ENCODE measurements around the gene SBF2.

DNA sequence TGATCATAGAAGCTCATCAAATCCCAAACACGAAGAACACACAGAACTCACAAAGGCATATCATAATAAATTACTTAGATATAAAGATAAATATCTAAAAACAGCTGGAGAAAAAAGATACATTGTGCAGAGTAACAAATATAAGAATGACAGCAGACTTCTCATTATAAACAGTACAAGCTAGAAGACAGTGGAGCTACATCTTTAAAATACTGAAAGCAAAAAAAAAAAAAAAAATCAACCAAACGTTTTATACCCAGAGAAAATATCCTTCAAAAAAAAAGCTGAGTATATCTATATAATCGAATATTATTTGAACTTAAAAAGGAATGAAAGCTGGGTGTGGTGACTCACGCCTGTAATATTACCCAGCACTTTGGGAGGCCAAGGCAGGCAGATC lies 90.0 kb downstream of the SBF2 start:
- TF ChIP-seq TAF1 (IDR thresholded peaks at IDR 0.05; ENCODE audit: low read depth, low read length), result no peak
- no peak for TF ChIP-seq POLR2AphosphoS5 (IDR thresholded peaks at IDR 0.05; ENCODE audit: low read depth, low read length)
- TF ChIP-seq POLR2A (IDR thresholded peaks at IDR 0.05; ENCODE audit: low read depth, low read length), result no peak
- no peak for TF ChIP-seq SPI1 (IDR thresholded peaks at IDR 0.05; ENCODE audit: low read depth, low read length)
- TF ChIP-seq PAX5 (IDR thresholded peaks at IDR 0.05; ENCODE audit: insufficient read depth, low read length, severe bottlenecking), result no peak
